Measurements from ENCODE around the gene AGAP1. TPM values are rescaled to one million over a fixed set of nuclear protein-coding genes. Genes with fewer than 3 reads are reported as not detected.

Gene AGAP1
- polyA plus RNA-seq, 5 donors = 14.7 to 19.2 (median 18.4) TPM

DNA sequence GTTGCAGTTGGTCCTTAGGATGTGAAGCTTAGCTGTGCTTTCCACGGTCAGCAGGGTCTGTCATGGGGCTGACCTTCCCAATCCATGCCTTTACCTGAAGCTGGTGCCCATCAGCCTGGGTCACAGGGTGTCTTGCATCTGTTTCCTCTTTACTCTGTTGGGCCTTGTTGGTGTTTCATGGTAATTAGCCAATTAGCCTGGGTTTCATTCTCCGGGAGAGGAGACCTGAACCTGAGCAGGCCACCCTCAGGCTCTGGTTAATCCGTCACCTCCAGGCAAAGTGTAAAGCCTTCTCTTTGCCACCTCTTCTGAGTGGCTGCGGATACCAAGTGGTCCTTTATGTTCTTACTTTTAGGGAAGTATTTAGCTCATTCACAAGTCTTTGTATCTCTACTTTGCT, 534.2 kb downstream of the AGAP1 start:
- DNase-seq = no peak

GRCh38 chr2:236033462-236033861, 539.6 kb downstream of the AGAP1 start:
- no peak for DNase-seq

- DNase-seq = no peak
Observed at GRCh38 chr2:236034974-236035373, 541.1 kb downstream of the AGAP1 start.

DNA sequence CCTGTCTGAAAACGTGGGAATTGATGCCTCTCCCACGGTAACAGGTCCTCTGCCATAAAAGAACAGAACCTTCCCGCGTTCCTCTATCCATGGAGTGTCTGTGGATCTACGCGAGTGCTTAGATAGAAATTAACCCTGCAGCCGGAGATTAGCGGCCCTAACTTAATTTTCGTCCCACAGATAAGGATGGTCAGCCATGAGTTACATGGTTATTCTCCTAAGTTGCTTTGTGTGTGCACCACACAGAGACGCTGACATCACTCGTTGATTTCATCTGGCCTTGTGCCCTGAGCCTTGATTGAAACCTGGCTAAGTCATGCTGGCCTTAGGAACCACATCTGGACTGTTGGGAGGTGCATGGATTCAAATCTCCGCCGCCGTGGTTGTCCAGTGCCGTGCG, 542.2 kb downstream of the AGAP1 start:
- no peak for DNase-seq

- DNase-seq = no peak
Observed at GRCh38 chr2:236038096-236038495, 544.3 kb downstream of the AGAP1 start.

GRCh38 chr2:236040600-236041328, 546.9 kb downstream of the AGAP1 start:
- no peak for DNase-seq

GRCh38 chr2:236041616-236042015, 547.8 kb downstream of the AGAP1 start:
- no peak for DNase-seq

DNA sequence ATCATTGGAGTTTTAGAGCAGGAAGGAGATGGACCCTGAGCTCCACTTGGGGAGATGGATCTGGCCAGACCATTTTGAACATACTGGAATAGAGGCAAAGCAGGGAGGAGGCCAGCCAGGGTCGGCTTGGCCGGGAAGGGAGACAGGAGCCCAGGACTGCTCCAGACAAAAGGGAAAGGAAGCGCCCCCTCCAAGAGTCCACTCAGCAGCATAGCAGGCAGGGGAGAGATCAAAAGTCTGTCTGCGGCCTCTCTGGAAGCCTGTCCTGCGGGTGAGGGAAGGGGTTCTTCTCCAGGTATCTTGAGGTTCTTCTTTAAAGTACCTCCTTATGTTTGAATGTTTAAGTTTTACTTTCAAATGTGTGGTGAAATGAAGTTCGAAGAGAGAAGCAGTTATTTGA, 548.2 kb downstream of the AGAP1 start:
- DNase-seq = no peak

GRCh38 chr2:236044191-236044590, 550.3 kb downstream of the AGAP1 start:
- no peak for DNase-seq

GRCh38 chr2:236045251-236046235, 551.7 kb downstream of the AGAP1 start:
- DNase-seq = no peak

DNA sequence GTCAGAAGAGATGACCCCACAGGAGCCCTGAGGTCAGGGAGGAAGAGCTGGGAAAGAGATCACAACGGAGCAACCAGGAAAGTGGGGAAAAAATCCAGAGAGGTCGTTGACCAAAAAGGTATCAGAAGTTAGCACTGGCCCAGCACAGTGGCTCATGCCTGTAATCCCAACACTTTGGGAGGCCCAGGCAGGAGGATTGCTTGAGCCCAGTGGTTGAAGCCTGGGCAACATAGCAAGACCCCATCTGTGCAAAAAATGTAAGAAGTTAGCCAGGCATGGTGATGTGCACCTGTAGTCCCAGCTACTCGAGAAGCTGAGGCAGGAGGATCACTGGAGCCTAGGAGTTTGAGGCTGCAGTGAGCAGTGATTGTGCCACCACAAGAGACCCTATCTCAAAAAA, 552.9 kb downstream of the AGAP1 start:
- DNase-seq = no peak

GRCh38 chr2:236047176-236047575, 553.3 kb downstream of the AGAP1 start:
- DNase-seq = no peak

DNA sequence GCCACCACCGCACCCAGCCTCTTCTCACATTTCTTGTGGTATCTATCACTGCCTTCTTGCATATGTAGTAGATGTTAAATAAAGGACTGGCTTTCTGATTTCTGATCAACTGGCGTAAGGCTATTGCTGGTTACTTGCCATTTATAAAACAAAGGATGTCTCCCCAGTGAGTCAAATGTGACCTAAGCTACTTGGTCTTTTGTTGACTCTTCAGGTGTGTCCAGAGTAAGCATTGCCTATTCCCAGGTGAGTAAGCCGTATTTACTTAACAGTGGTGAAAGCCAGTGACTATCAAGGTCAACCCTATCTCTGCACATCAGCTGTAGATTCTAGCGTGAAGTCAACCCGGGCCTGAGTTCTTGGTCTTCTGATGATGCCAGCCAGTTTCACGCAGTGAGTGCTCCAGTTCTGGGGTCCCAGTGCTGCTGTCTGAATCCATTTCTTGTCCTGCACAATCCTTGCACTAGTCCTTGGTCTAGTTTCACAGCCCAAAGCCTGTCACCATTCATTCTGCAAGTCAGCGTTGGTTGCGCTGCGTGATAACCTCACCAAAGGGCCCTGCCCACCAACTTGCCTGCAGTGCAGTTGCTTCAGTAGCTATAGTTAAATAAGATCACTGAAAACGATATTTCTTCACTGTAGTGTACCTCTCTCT, 554.2 kb downstream of the AGAP1 start:
- DNase-seq = no peak

GRCh38 chr2:236049981-236050380, 556.1 kb downstream of the AGAP1 start:
- DNase-seq = no peak

- DNase-seq = no peak
Observed at GRCh38 chr2:236051351-236051750, 557.5 kb downstream of the AGAP1 start.

GRCh38 chr2:236051806-236052205, 558.0 kb downstream of the AGAP1 start:
- DNase-seq = no peak

DNA sequence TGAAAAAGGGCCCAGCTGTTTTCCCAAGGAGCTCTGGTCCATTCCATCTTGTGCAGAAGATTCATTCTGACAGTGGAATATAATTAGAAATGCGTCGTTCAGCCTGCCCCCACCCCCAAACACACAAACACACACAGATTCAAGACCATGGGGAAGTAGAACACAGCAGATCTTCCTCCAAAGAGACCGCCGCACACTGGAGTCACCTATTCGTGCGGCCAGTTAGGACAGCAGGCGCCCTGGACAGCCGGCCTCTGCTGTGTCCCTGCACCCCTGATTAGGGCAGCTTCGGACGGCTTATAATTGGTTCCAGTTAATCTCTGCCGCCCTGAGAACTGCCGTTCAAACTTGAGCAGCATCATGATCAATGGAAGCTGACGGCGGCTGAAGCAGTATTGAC, 558.4 kb downstream of the AGAP1 start:
- DNase-seq = no peak

DNA sequence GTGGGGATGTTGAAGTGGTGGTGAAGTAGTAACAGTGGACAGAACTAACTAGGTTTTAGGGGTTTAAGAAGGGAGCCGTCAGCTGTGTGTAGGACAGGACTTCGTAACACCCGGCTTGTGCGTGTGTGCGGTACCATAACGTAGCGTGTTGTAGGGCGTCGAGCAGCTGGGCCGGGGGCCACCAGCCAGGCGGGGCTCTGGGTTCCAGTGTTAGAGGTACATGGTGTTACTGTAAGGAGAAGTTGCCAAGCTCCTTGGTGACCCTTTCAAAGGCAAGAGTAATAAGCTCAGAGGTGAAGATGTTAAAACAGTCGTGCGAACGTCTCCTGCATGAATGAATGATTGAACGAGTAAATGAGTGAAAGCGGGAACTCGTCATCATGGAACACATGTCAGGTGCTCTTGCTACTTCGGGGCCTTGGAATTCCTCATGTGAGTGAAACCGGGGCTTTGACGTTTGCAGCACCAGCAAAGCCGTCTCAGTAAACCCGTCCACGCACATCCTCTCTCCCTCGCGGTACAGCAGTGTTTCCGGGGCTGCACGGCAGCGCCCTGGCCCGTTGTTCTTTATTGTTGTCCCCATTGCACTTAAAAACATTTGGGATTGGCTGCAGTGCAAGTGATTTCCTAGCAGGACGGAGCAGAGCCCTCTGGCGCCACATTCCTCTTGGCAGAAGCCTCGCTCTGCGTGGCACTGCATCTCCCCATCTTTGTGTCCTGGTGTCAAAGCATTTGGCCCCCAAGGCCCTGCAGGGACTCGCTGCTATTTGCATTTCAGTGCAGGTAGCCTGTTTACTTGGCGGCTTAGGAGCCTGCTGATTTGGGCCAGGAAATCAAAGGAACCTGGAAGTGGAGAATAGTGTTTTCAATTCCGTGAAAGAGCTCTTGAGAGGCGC, 559.3 kb downstream of the AGAP1 start:
- no peak for DNase-seq

GRCh38 chr2:236054125-236054524, 560.3 kb downstream of the AGAP1 start:
- DNase-seq = no peak

- no peak for DNase-seq
Observed at GRCh38 chr2:236054621-236055305, 560.9 kb downstream of the AGAP1 start.

DNA sequence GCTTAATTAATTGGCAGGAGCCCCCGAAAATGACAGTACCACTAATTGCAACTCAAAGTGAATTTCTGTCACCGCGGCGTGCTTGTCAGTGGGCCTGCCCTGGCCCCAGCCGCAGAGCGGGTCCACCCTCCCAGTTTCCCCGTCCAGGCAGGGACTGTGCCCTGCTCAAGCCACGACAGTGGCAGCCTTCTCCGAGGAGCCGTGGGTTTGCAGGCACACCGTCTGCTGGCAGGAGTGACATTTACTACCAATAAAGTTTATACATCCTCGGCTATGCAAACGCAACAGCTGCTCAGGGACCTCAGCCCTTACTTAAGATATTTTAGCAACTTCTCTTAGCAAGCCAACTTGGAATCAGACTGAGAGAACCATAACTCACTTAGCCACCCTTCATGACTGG, 561.6 kb downstream of the AGAP1 start:
- DNase-seq = no peak
